ENCODE measurements around the gene PRDX6.
"Not testable (repeated sequence)": the region's sequence is repeated elsewhere in the genome, so short reads cannot be mapped to it uniquely, and the experiment has no call there.

Gene PRDX6

GRCh38 chr1:173467426-173467825 is 9.7 kb upstream of the PRDX6 start:
- no peak for DNase-seq (ENCODE audit: low read depth in 3 of 3)

GRCh38 chr1:173469656-173470055 is 7.5 kb upstream of the PRDX6 start:
- DNase-seq (ENCODE audit: low read depth in 3 of 3) = no peak

- DNase-seq (ENCODE audit: low read depth in 3 of 3) = no peak
Observed at GRCh38 chr1:173470608-173471007, 6.5 kb upstream of the PRDX6 start.

- DNase-seq (ENCODE audit: low read depth in 3 of 3) = no peak
Observed at GRCh38 chr1:173473599-173474011, 3.5 kb upstream of the PRDX6 start.

GRCh38 chr1:173474097-173474779 is 2.9 kb upstream of the PRDX6 start:
- DNase-seq (ENCODE audit: low read depth in 3 of 3) = no peak

GRCh38 chr1:173474780-173475421 is 2.2 kb upstream of the PRDX6 start:
- DNase-seq (ENCODE audit: low read depth in 3 of 3) = not testable (repeated sequence)

- peak in 1 of 3 donors; percentile 15 for DNase-seq (ENCODE audit: low read depth in 3 of 3)
Observed at GRCh38 chr1:173475564-173476196, 1.5 kb upstream of the PRDX6 start.

GRCh38 chr1:173476197-173476664 is 904 bp upstream of the PRDX6 start:
- no peak for DNase-seq (ENCODE audit: low read depth in 3 of 3)

- peak; percentile 39 to 75 (median 66) for DNase-seq (ENCODE audit: low read depth in 3 of 3)
Observed at GRCh38 chr1:173476665-173477285, 360 bp upstream of the PRDX6 start.

- DNase-seq (ENCODE audit: low read depth in 3 of 3) = no peak
Observed at GRCh38 chr1:173478094-173478674, 1.0 kb downstream of the PRDX6 start.

- DNase-seq (ENCODE audit: low read depth in 3 of 3) = no peak
Observed at GRCh38 chr1:173479649-173480048, 2.5 kb downstream of the PRDX6 start.

- no peak for DNase-seq (ENCODE audit: low read depth in 3 of 3)
Observed at GRCh38 chr1:173481195-173481772, 4.1 kb downstream of the PRDX6 start.

- no peak for DNase-seq (ENCODE audit: low read depth in 3 of 3)
Observed at GRCh38 chr1:173482683-173483082, 5.5 kb downstream of the PRDX6 start.

- DNase-seq (ENCODE audit: low read depth in 3 of 3) = no peak
Observed at GRCh38 chr1:173484276-173484675, 7.1 kb downstream of the PRDX6 start.

- DNase-seq (ENCODE audit: low read depth in 3 of 3) = no peak
Observed at GRCh38 chr1:173485401-173485800, 8.3 kb downstream of the PRDX6 start.

- no peak for DNase-seq (ENCODE audit: low read depth in 3 of 3)
Observed at GRCh38 chr1:173488001-173488400, 10.9 kb downstream of the PRDX6 start.

- no peak for DNase-seq (ENCODE audit: low read depth in 3 of 3)
Observed at GRCh38 chr1:173489149-173489600, 12.0 kb downstream of the PRDX6 start.

GRCh38 chr1:173489929-173490328 is 12.8 kb downstream of the PRDX6 start:
- no peak for DNase-seq (ENCODE audit: low read depth in 3 of 3)

- no peak for DNase-seq (ENCODE audit: low read depth in 3 of 3)
Observed at GRCh38 chr1:173491508-173491907, 14.4 kb downstream of the PRDX6 start.

- DNase-seq (ENCODE audit: low read depth in 3 of 3) = not testable (repeated sequence)
Observed at GRCh38 chr1:173493125-173493524, 16.0 kb downstream of the PRDX6 start.

- DNase-seq (ENCODE audit: low read depth in 3 of 3) = no peak
Observed at GRCh38 chr1:173495609-173496267, 18.6 kb downstream of the PRDX6 start.
